ENCODE results near the gene NPW.
"Not testable (repeated sequence)": the region's sequence is repeated elsewhere in the genome, so short reads cannot be mapped to it uniquely, and the experiment has no call there.

NPW gene

GRCh38 chr16:2009791-2010510 lies 9.6 kb upstream of the NPW start, which contains the start of gene ZNF598:
ZNF598 (minus strand) TSS chr16:2009821.
- ChIA-PET CTCF (no interaction called here), POLR2A (interaction anchor here (1.0 to 2.1 kb wide), 2 partner anchors 28 to 145 kb away, joined by 3 to 9 read pairs; partner anchors contain the start of gene TRAF7)
- no peak for TF ChIP-seq ELF4 (IDR thresholded peaks at IDR 0.05)
- TF ChIP-seq SUZ12 (IDR thresholded peaks at IDR 0.05) = no peak
- no peak for TF ChIP-seq CTBP1 (IDR thresholded peaks at IDR 0.05; ENCODE audit: borderline replicate concordance)
- TF ChIP-seq L3MBTL2 (conservative IDR thresholded peaks at IDR 0.05) = peak; percentile 78
- TF ChIP-seq TARDBP (IDR thresholded peaks at IDR 0.05) = no peak
- no peak for TF ChIP-seq HDGF (IDR thresholded peaks at IDR 0.05; ENCODE audit: borderline replicate concordance)
- no peak for TF ChIP-seq LEF1 (IDR thresholded peaks at IDR 0.05; ENCODE audit: borderline replicate concordance)
- no peak for TF ChIP-seq ARNT (IDR thresholded peaks at IDR 0.05)
- TF ChIP-seq FOXM1 (IDR thresholded peaks at IDR 0.05; ENCODE audit: borderline replicate concordance) = no peak
- peak; percentile 93 for DNase-seq (ENCODE audit: extremely low spot score)

- CTCF ChIA-PET; DNase-seq (ENCODE audit: extremely low spot score): not testable (repeated sequence)
- POLR2A ChIA-PET = interaction anchor here (1.0 to 1.6 kb wide), 2 partner anchors 142 to 144 kb away, joined by 3 read pairs; partner anchors contain the start of gene TRAF7
Measured at GRCh38 chr16:2011726-2012125, 7.9 kb upstream of the NPW start.

- ChIA-PET CTCF (no interaction called here), POLR2A (interaction anchor here (1.2 to 1.6 kb wide), 2 partner anchors 140 to 142 kb away, joined by 3 to 4 read pairs; partner anchors contain the start of gene TRAF7)
- no peak for DNase-seq (ENCODE audit: extremely low spot score)
- no peak for TF ChIP-seq FOXA1 (IDR thresholded peaks at IDR 0.05)
- no peak for TF ChIP-seq L3MBTL2 (conservative IDR thresholded peaks at IDR 0.05)
- TF ChIP-seq CTBP1 (IDR thresholded peaks at IDR 0.05; ENCODE audit: borderline replicate concordance) = no peak
- no peak for TF ChIP-seq NFRKB (IDR thresholded peaks at IDR 0.05)
- no peak for TF ChIP-seq TARDBP (IDR thresholded peaks at IDR 0.05)
- TF ChIP-seq LEF1 (IDR thresholded peaks at IDR 0.05; ENCODE audit: borderline replicate concordance) = no peak
- no peak for TF ChIP-seq ZNF384 (IDR thresholded peaks at IDR 0.05)
- TF ChIP-seq SP1 (IDR thresholded peaks at IDR 0.05) = no peak
Measured at GRCh38 chr16:2013527-2013926, 6.1 kb upstream of the NPW start.

- CTCF ChIA-PET = no interaction called here
- TF ChIP-seq HDGF (IDR thresholded peaks at IDR 0.05; ENCODE audit: borderline replicate concordance) (0 out of 2 replicates have a peak, but pooled peaks have one; percentile 64), SUZ12 (IDR thresholded peaks at IDR 0.05) (no peak)
- no peak for DNase-seq (ENCODE audit: extremely low spot score)
- POLR2A ChIA-PET = interaction anchor here (0.8 to 1.8 kb wide), 6 partner anchors 10 to 140 kb away, joined by 3 to 7 read pairs (median 5); partner anchors contain the start of genes RPS2 and TRAF7
Measured at GRCh38 chr16:2015117-2015946, 4.3 kb upstream of the NPW start.

GRCh38 chr16:2015947-2016208 lies 3.7 kb upstream of the NPW start:
- ChIA-PET POLR2A (interaction anchor here (0.6 to 1.4 kb wide), 8 partner anchors 8 to 139 kb away, joined by 3 to 9 read pairs (median 4); partner anchors contain the start of genes RPS2 and TRAF7), CTCF (interaction anchor here (0.6 to 1.3 kb wide), 8 partner anchors 12 to 135 kb away, joined by 3 to 8 read pairs (median 4); partner anchors contain the start of genes NTHL1 and TSC2)
- TF ChIP-seq SP1 (IDR thresholded peaks at IDR 0.05) = no peak
- no peak for TF ChIP-seq ZNF384 (IDR thresholded peaks at IDR 0.05)
- TF ChIP-seq HDGF (IDR thresholded peaks at IDR 0.05; ENCODE audit: borderline replicate concordance) = no peak
- TF ChIP-seq TARDBP (IDR thresholded peaks at IDR 0.05) = no peak
- no peak for TF ChIP-seq FOXK2 (IDR thresholded peaks at IDR 0.05)
- no peak for DNase-seq (ENCODE audit: extremely low spot score)

GRCh38 chr16:2016407-2016922 lies 3.1 kb upstream of the NPW start:
- TF ChIP-seq TARDBP (IDR thresholded peaks at IDR 0.05) = no peak
- no peak for TF ChIP-seq SP1 (IDR thresholded peaks at IDR 0.05)
- no peak for TF ChIP-seq PKNOX1 (IDR thresholded peaks at IDR 0.05)
- no peak for TF ChIP-seq BHLHE40 (IDR thresholded peaks at IDR 0.05; ENCODE audit: borderline replicate concordance)
- POLR2A ChIA-PET = interaction anchor here (0.6 to 1.4 kb wide), 5 partner anchors 8 to 139 kb away, joined by 3 to 9 read pairs (median 3); partner anchors contain the start of genes RPS2 and TRAF7
- CTCF ChIA-PET = interaction anchor here (0.6 to 1.3 kb wide), 10 partner anchors 12 to 134 kb away, joined by 3 to 8 read pairs (median 3); partner anchors contain the start of genes NTHL1 and TSC2
- DNase-seq (ENCODE audit: extremely low spot score) = no peak

GRCh38 chr16:2019921-2020831 lies 591 bp downstream of the NPW start:
- POLR2A ChIA-PET = interaction anchor here (1.4 to 1.9 kb wide), 2 partner anchors 11 to 135 kb away, joined by 3 to 5 read pairs; partner anchors contain the start of gene TRAF7
- CTCF ChIA-PET = interaction anchor here (0.6 kb wide), 1 partner anchor 421 kb away, joined by 3 read pairs; no protein-coding TSS in a partner anchor
- no peak for DNase-seq (ENCODE audit: extremely low spot score)
- no peak for TF ChIP-seq ZNF384 (IDR thresholded peaks at IDR 0.05)
- no peak for TF ChIP-seq SUZ12 (IDR thresholded peaks at IDR 0.05)
- TF ChIP-seq TARDBP (IDR thresholded peaks at IDR 0.05) = no peak
- no peak for TF ChIP-seq FOXM1 (IDR thresholded peaks at IDR 0.05; ENCODE audit: borderline replicate concordance)
- no peak for TF ChIP-seq PKNOX1 (IDR thresholded peaks at IDR 0.05)
- TF ChIP-seq ELF4 (IDR thresholded peaks at IDR 0.05) = no peak
- TF ChIP-seq BHLHE40 (IDR thresholded peaks at IDR 0.05; ENCODE audit: borderline replicate concordance) = no peak
- TF ChIP-seq HDGF (IDR thresholded peaks at IDR 0.05; ENCODE audit: borderline replicate concordance) = no peak
- no peak for TF ChIP-seq LEF1 (IDR thresholded peaks at IDR 0.05; ENCODE audit: borderline replicate concordance)
- TF ChIP-seq L3MBTL2 (conservative IDR thresholded peaks at IDR 0.05) = no peak
- TF ChIP-seq NFRKB (IDR thresholded peaks at IDR 0.05) = no peak
- no peak for TF ChIP-seq CTBP1 (IDR thresholded peaks at IDR 0.05; ENCODE audit: borderline replicate concordance)
- no peak for TF ChIP-seq FOXK2 (IDR thresholded peaks at IDR 0.05)
- no peak for TF ChIP-seq FOXA1 (IDR thresholded peaks at IDR 0.05)
- no peak for TF ChIP-seq ARNT (IDR thresholded peaks at IDR 0.05)
- no peak for TF ChIP-seq SP1 (IDR thresholded peaks at IDR 0.05)

Measured in HEK293T (cell line).